Amniotic epithelial cell (primary cell): ENCODE data around the gene SETD6.
"Not testable (repeated sequence)": the region's sequence is repeated elsewhere in the genome, so short reads cannot be mapped to it uniquely, and the experiment has no call there.

ENCODE experiments used
- DNase-seq: peaks from one replicate; pipeline ENCODE4 v3.0.0-alpha.2; 2010; ENCODE audit warnings: low read depth

The SETD6 gene

GRCh38 chr16:58515125-58515870 lies at the start of gene SETD6:
Gene SETD6, plus strand, starts transcription at chr16:58515517. Its CDS starts 21 bp downstream, at chr16:58515538.
- peak; percentile 83 for DNase-seq

- no peak for DNase-seq
Measured at GRCh38 chr16:58465817-58466216, 49.5 kb upstream of the SETD6 start.

- DNase-seq: no peak
Measured at GRCh38 chr16:58466396-58466795, 48.9 kb upstream of the SETD6 start.

GRCh38 chr16:58467905-58468304 lies 47.4 kb upstream of the SETD6 start:
- DNase-seq: no peak

- DNase-seq: no peak
Measured at GRCh38 chr16:58471209-58471975, 43.9 kb upstream of the SETD6 start.

- DNase-seq: no peak
Measured at GRCh38 chr16:58472266-58472665, 43.1 kb upstream of the SETD6 start.

- DNase-seq: no peak
Measured at GRCh38 chr16:58472827-58473226, 42.5 kb upstream of the SETD6 start.

GRCh38 chr16:58474296-58474695 lies 41.0 kb upstream of the SETD6 start:
- DNase-seq: no peak

- DNase-seq: no peak
Measured at GRCh38 chr16:58475091-58475619, 40.2 kb upstream of the SETD6 start.

GRCh38 chr16:58476791-58477190 lies 38.5 kb upstream of the SETD6 start:
- no peak for DNase-seq

GRCh38 chr16:58478427-58478826 lies 36.9 kb upstream of the SETD6 start:
- no peak for DNase-seq

GRCh38 chr16:58481226-58481869 lies 34.0 kb upstream of the SETD6 start:
- DNase-seq: no peak

- DNase-seq: peak; percentile 26
Measured at GRCh38 chr16:58481931-58482330, 33.4 kb upstream of the SETD6 start.

- no peak for DNase-seq
Measured at GRCh38 chr16:58485184-58485887, 30.0 kb upstream of the SETD6 start.

- peak; percentile 63 for DNase-seq
Measured at GRCh38 chr16:58487566-58488351, 27.6 kb upstream of the SETD6 start.

- DNase-seq: peak; percentile 39
Measured at GRCh38 chr16:58488531-58488930, 26.8 kb upstream of the SETD6 start.

GRCh38 chr16:58490065-58490464 lies 25.3 kb upstream of the SETD6 start:
- DNase-seq: no peak

GRCh38 chr16:58490539-58490938 lies 24.8 kb upstream of the SETD6 start:
- DNase-seq: not testable (repeated sequence)

GRCh38 chr16:58492066-58492465 lies 23.3 kb upstream of the SETD6 start:
- DNase-seq: no peak

- DNase-seq: no peak
Measured at GRCh38 chr16:58492735-58493134, 22.6 kb upstream of the SETD6 start.

GRCh38 chr16:58493756-58494431 lies 21.4 kb upstream of the SETD6 start:
- DNase-seq: no peak
